Activated T-cell treated with anti-CD3 and anti-CD28 coated beads for 1 hour (primary cell): ENCODE results near the gene UQCRC2.
"Not testable (repeated sequence)": the region's sequence is repeated elsewhere in the genome, so short reads cannot be mapped to it uniquely, and the experiment has no call there.

ENCODE experiments used
- DNase-seq: peaks from one replicate; pipeline ENCODE4 v3.0.0-alpha.2; 2020; ENCODE audit warnings: low read depth

Gene UQCRC2

DNA sequence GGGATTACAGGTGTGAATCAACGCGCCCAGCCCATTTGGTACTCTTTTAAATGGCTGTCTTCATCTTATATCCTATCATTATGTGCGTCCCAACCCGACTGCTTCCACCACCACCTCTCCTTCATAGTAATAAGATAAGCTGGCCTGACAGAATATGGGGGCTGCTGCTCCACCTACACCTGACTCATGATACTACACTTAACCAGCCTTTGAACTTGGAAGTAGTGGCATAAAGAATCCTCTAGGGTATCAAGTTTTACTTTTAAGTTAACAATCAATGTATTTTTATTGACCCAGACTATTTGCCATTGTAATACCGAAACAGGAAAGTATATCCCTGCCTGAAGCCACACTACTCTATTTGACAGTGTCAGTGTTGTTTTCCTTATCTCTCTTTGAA lies 28.9 kb downstream of the UQCRC2 start:
- DNase-seq, result no peak

DNA sequence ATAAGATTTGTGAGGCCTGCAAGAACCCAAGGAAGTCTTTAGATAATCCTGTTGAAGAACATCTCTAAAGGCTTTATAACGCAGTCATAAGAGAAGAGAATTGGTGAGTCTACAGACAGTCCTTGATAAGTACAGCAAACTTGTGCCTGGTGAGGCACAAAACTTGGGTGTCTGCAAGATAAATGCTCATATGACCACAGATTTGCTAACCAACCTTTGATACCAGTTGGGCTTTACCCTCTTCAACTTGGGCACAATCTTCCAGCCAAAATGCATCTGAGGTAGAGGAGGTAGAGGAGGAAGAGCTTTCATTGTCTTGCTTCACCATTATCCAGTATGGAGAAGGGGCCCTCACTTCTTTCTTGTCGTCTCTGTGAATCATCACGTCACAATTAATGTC lies 30.9 kb downstream of the UQCRC2 start:
- DNase-seq, result no peak

- no peak for DNase-seq
Measured at GRCh38 chr16:21985524-21985923, 32.4 kb downstream of the UQCRC2 start.

GRCh38 chr16:21986692-21987246 lies 33.6 kb downstream of the UQCRC2 start:
- DNase-seq, result no peak

DNA sequence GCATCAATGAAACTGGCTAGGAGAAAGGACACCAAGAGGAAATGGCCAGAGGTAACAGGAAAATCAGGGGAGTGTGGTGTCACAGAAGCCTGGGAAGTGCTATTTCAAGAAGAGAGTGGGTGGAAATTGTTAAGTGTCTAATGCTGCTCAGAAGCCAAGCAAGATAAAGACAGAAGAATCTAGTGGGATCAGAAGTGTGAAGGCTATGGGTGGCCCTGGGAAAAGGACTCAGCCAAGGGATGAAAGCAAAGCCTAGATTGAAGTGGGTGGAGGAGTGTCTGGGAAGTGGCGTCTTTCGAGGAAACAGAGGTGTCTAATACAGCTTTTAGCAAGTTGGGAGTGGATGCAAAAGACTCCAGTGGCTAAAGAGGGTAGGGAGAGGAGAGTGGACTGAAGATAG lies 34.3 kb downstream of the UQCRC2 start:
- DNase-seq, result no peak

GRCh38 chr16:21989133-21989532 lies 36.0 kb downstream of the UQCRC2 start:
- no peak for DNase-seq

GRCh38 chr16:21989751-21990150 lies 36.6 kb downstream of the UQCRC2 start:
- DNase-seq, result no peak

- no peak for DNase-seq
Measured at GRCh38 chr16:21990381-21990944, 37.3 kb downstream of the UQCRC2 start.

DNA sequence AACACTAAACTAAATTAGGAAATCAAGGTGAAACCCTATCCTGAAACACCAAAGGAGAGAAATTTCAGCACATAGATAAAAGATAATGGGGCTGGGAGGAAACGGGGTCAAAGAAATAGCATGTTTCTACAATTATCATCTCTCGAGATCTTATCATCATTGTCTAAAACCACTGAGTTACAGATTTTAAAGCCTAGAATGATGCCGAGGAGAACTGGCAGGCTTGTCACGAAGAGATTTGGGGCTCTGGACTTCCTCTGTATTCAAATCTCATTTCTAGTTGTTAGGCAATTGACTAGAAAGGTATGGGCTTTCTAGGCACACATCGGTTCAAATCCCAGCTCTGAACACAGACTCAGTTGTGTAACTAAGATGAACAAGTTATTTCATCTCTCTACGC lies 38.5 kb downstream of the UQCRC2 start:
- DNase-seq, result no peak

DNA sequence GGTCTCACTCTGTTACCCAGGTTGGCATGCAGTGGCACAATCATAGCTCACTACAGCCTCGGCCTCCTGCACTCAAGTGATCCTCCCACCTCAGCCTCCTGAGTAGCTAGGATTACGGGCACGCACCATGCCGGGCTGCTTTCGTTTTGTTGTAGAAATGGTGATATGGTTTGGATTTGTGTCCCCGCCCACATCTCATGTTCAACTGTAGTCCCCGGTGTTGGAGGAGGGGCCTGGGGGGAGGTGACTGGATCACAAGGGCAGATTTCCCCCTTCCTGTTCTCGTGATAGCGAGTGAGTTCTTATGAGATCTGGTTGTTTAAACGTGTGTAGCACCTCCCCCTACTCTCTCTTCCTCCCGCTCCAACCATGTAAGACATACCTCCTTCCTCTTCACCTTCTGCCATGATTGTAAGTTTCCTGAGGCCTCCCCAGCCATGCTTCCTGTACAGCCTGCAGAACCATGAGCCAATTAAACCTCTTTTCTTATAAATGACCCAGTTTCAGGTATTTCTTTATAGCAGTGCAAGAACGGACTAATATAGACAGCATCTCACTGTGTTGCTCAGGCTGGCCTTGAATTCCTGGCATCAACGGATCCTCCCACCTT lies 41.8 kb downstream of the UQCRC2 start:
- DNase-seq, result no peak

DNA sequence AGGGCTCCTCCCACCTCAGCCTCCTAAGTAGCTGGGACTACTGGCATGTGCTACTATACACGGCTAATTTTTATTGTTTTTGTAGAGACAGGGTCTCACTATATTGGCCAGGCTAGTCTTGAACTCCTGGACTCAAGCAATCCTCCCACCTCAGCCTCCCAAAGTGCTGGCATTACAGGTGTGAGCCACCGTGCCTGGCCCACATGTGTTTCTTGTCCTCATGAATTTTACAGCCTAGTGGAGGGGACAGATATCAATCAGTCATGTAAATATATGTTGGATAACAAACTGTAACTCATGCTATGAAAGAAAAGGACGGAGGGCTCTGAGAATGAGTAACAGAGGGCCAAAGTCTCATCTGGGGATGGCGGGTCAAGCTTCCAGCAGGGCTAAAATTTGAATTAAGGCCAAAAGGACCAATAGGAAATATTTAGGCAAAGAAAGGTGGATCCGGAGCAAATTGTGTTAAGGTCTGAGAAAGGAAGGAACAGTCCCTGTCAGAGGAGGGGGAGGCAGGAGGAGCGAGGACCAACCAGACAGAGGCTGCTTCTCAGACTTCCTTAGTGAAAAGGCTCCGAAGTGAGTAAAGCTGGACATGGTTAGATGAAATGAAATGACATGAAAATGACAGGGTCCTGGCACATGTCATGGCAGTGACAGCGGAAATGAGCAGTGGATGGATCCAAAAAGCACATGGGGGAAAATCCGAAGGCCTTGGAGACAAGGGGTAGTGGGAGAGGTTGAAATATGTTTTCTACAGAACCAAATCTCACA lies 43.9 kb downstream of the UQCRC2 start:
- no peak for DNase-seq

DNA sequence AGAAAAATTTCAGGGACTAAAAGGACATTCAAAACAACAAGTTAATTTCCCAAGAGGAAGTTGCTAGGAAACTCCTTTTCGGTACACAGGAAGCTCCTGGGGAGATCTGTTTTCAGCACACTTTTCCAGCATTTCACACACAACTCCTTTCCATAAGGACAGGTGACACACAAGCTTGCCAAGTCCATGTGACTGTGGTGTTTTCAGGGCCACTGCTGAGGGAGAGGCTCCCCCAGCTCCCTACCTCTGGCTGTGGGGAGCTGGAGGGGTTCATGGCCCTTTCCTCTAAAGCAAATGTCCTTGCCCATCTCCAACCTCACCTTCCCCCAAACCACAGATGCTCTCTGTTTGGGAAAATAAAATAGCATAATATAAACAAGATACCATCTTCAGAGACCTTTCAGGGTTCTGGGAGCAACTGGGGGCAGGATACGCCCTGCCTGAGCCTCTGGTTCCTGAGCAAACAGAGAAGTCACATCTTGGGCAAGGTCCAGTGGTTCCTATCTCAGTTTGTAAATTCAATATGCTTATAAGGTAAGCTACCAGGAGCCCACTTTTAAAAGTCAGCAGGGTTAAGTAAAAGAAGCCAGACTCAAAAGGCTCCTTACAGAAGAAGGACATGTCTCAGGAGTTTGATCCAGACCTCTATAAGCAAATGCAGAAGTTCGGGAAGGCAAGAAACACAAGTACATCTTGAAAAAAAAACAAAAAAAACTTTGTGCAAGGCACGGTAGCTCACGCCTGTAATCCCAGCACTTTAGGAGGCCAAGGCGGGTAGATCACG lies 44.7 kb downstream of the UQCRC2 start:
- DNase-seq, result no peak

DNA sequence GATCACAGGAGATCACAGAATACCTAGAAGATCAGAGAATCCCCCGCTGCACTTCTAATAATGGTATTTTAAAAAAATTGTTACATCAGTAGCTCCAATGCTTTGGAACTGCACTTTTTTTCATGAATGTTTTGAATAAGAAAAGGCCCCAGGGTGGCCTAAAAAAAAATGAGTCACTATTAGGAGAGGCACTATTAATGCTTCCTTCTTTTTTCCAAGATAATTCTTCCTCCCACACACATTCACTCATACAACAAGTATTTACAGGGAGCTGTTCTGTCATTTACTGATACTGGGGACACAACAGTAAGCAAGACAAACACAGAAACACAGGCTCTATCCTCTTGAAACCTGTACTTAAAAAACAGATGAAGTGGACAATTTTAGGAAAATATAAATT lies 48.4 kb downstream of the UQCRC2 start:
- DNase-seq, result no peak

DNA sequence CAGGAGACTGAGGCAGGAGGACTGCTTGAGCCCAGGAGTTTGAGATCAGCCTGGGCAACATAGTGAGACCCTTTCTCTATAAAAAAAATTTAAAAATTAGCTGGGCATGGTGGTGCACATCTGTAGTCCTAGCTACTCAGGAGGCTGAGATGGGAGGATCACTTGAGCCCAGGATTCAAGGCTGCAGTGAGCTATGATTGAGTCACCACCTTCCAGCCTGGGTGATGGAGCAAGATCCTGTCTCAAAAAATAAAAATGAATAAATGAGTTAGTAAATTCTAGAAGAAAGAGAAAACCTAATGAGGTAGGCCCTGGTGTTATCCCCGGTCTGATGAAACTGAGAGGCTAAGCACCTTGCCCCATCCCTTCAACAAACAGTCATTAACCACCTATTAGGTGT lies 48.9 kb downstream of the UQCRC2 start:
- DNase-seq, result not testable (repeated sequence)

- no peak for DNase-seq
Measured at GRCh38 chr16:22003195-22003594, 50.0 kb downstream of the UQCRC2 start.

DNA sequence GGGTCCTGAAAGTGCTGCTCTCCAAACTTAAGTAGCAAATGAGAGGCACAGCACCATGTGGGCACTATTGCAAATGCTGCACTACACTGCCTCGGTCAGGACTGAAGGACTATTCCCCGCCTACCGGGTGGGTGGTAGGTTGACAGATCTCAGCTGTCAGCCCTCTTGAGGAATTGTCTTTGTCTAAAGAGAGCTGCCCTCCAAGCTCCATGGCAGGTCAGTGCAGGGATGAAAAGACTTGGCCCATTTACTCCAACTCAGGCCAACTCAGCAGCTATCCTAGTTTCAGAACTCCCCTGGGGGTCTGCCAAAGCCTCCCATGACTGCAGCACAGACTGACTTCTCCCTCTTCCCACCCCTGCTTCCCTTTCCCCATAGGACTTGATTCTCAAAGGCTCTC lies 51.2 kb downstream of the UQCRC2 start:
- no peak for DNase-seq

DNA sequence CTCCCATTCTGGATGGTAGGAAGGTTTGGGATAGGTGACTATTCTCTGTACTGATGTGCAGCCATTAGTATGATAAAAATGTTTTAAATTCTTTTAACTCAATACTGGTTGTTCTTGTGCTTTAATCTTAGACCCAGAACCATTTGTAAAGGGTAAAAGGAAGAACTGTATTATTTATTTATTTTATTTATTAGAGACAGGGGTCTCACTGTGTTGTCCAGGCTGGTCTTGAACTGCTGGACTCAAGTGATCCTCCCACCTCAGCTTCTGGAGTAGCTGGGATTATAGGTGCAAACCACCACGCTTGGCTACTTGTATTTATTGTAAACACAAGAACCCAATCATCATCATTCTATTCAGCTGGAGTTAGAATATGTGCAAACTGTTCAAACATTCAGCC lies 52.6 kb downstream of the UQCRC2 start:
- DNase-seq, result no peak

DNA sequence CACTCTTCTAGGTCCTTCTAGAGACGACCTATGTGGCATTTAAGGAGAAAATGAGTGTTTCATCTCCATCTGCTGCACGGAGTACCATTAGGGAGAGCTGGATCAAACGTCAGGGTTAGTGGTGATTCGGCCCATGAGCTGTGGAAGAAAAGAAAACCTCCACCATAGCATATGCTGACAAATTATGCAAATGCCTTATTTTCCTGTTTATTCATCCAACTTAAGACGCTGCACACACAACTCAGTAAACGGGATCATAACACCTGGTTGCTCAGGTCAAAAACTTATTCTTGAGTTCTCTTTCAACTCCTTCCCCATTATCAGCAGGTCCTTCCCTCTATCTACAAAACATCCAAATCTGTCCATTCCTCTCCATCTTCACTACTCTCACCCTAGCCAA lies 53.5 kb downstream of the UQCRC2 start:
- DNase-seq, result no peak

- no peak for DNase-seq
Measured at GRCh38 chr16:22007159-22007508, 54.0 kb downstream of the UQCRC2 start.

GRCh38 chr16:22007509-22008214 lies 54.5 kb downstream of the UQCRC2 start, which contains the start of gene MOSMO:
TSS of gene MOSMO (plus strand) at chr16:22008111. CDS start at chr16:22008302, 191 bp downstream.
- peak; percentile 52 for DNase-seq

- no peak for DNase-seq
Measured at GRCh38 chr16:22008215-22009059, 55.3 kb downstream of the UQCRC2 start.
